Erythroblast (primary cell): Measurements from ENCODE around the gene LATS2.

ENCODE experiments used
- GATA1 ChIP-seq: IDR thresholded peaks from 2 replicates; pipeline ENCODE4 v1.6.1; 2011; ENCODE audit warnings: low read depth, mild to moderate bottlenecking, control low read depth, low read length, moderate library complexity
- POLR2A ChIP-seq: IDR thresholded peaks from 2 replicates; pipeline ENCODE4 v1.6.1; 2011; ENCODE audit warnings: mild to moderate bottlenecking, low read length

- no peak for TF ChIP-seq POLR2A
- no peak for TF ChIP-seq GATA1
Observed at GRCh38 chr13:21086929-21087328, 25.5 kb upstream of the LATS2 start.
